GM10248 (cell line): Measurements from ENCODE around the gene COL1A1.

Experiments used
- CTCF ChIA-PET: fragments of 300-600 bp; sonication (Branson Sonifier 250); formaldehyde crosslinking; extraction: SDS; loops from one replicate; lab custom pipeline; 2021; ENCODE audit warnings: antibody characterized with exemption; lab: Yijun Ruan, JAX
- POLR2A ChIA-PET: fragments of 350-650 bp; sonication (Branson Sonifier 250); formaldehyde crosslinking; extraction: SDS; loops from one replicate; lab custom pipeline; 2020; ENCODE audit warnings: antibody characterized with exemption; lab: Yijun Ruan, JAX
- DNase-seq: peaks from one replicate; pipeline ENCODE4 v3.0.0; 2012; ENCODE audit errors: extremely low spot score
- TF ChIP-seq, protein P1 (sequence below): IDR thresholded peaks from 2 replicates; pipeline ENCODE4 v1.5.1; 2012; ENCODE audit warnings: mild to moderate bottlenecking, low read depth; ENCODE audit errors: extremely low read depth, missing control alignments, control extremely low read depth

COL1A1 gene

DNA sequence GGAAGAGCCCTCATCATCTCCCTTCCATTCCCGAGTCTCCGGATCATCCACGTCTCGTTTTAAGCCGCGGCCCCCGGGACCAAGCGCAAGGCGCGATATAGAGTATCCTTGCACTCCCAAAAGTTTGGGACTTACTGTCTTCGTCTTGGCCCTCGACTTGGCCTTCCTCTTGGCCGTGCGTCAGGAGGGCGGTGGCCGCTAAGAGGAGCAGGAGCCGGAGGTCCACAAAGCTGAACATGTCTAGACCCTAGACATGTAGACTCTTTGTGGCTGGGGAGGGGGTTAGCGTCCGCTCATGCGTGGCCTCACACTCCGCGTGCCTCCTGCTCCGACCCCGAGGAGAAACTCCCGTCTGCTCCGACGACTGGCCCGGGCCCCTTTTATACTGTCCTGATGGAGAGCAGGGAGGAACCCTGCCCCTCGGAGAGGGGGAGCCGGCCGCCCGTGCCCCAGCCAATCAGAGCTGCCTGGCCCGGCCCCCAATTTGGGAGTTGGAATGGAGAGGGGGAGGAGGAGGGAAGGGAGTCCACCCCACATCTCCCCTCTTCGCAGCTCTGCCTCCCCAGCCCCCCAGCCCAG lies at the start of gene COL1A1:
COL1A1 (minus strand) TSS at position 356 of the 579 bp plus-strand sequence; CDS start at position 238, 118 bp downstream.
- ChIA-PET CTCF (interaction anchor here (0.9 to 8.2 kb wide), 37 partner anchors 10 to 196 kb away, joined by 3 to 324 read pairs (median 12); partner anchors contain the start of genes LRRC59, SGCA and TMEM92), POLR2A (interaction anchor here (0.6 kb wide), 1 partner anchor 16 kb away, joined by 10 read pairs; no protein-coding TSS in a partner anchor)
- TF ChIP-seq, protein P1, sequence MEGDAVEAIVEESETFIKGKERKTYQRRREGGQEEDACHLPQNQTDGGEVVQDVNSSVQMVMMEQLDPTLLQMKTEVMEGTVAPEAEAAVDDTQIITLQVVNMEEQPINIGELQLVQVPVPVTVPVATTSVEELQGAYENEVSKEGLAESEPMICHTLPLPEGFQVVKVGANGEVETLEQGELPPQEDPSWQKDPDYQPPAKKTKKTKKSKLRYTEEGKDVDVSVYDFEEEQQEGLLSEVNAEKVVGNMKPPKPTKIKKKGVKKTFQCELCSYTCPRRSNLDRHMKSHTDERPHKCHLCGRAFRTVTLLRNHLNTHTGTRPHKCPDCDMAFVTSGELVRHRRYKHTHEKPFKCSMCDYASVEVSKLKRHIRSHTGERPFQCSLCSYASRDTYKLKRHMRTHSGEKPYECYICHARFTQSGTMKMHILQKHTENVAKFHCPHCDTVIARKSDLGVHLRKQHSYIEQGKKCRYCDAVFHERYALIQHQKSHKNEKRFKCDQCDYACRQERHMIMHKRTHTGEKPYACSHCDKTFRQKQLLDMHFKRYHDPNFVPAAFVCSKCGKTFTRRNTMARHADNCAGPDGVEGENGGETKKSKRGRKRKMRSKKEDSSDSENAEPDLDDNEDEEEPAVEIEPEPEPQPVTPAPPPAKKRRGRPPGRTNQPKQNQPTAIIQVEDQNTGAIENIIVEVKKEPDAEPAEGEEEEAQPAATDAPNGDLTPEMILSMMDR: no peak
- no peak for DNase-seq

DNA sequence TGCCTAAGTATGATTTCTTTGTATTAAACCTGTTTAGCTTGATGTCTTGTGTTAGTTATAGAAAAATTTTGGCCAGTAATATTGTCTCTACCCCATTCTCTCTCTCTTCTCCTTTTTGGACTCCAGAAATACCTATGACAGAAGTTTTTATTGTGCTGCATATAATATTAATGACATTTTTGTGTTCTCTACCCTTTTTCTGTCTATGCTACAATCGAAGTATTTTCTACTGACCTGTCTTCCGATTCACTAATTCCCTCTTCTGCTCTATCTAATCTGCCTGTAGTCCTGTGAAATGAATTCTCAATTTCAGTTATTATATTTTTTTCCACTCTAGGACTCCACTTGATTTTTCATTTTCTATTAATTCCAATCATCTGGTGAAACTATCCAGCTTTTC lies 46.8 kb upstream of the COL1A1 start:
- TF ChIP-seq, protein P1: no peak
- POLR2A ChIA-PET: no interaction called here
- CTCF ChIA-PET: interaction anchor here (0.7 kb wide), 1 partner anchor 9 kb away, joined by 3 read pairs; no protein-coding TSS in a partner anchor
- DNase-seq: no peak

DNA sequence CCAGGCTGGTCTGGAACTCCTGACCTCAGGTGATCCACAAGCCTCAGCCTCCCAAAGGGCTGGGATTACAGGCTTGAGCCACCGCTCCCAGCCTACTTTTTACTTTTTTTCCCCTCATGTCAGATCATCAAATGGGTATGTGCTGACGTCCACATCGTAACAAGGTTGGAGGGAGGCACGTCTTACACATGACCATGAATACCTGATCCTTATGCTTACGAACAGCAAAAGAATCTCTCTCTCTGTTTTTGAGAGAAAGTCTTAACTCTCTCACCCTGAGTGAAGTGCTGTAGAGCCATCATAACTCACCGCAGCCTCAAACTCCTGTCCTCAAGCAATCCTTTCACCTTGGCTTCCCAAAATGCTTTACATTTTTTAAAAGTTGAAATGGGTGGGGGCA lies 43.3 kb upstream of the COL1A1 start:
- TF ChIP-seq, protein P1: no peak
- no peak for DNase-seq
- ChIA-PET CTCF (no interaction called here), POLR2A (no interaction called here)

DNA sequence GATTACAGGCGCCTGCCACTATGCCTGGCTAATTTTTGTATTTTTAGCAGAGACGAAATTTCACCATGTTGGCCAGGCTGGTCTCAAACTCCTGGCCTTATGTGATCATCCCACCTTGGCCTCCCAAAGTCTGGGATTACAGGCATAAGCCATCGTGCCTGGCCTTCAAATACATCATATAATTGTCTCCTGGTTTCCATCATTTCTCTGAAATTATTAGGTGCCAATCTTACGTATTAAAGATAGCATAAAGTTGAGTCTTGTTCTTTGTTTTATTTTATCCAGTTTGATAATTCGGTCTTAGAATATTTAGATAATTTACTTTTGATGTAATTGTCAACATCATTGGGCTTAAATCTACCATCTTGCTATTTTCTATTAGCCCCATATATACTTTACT lies 40.0 kb upstream of the COL1A1 start:
- TF ChIP-seq, protein P1: no peak
- no peak for DNase-seq
- ChIA-PET CTCF (interaction anchor here (1.3 kb wide), 1 partner anchor 72 kb away, joined by 3 read pairs; no protein-coding TSS in a partner anchor), POLR2A (no interaction called here)

DNA sequence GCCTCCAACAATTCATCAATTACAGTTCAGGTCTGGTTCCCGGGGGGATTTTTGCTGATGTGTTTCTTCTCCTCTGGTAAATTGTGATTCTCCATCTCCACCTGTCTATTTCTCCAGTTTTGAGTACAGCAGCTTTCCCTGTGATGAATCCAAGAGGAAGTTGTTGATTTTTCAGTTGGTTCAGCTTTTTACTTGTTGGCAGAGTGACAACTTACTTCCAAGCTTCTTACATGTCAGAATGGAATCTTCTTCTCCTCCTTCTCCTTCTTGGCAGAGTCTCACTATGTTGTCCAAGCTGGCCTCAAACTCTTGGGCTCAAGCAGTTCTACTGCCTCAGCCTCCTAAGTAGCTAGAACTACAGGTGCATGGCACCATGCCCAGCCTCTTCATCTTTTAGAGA lies 39.4 kb upstream of the COL1A1 start:
- TF ChIP-seq, protein P1: no peak
- no peak for DNase-seq
- ChIA-PET CTCF (no interaction called here), POLR2A (no interaction called here)

DNA sequence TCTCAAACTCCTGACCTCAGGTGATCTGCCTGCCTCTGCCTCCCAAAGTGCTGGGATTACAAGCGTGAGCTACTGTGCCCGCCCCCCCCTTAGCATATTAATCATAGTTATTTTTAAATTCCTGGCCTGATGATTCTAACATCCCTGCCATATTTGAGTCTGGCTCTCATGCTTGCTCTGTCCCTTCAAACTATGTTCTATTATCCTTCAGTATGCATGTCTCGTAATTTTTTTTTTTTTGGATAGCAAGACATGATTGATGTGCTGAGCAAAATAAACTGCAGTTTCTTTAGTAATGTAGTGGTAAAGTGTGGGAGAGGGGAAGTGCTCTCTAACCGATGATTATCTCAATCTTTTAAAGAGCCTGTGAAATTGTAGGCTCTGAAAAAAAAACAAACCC lies 38.5 kb upstream of the COL1A1 start:
- TF ChIP-seq, protein P1: no peak
- no peak for DNase-seq
- ChIA-PET CTCF (interaction anchor here (1.0 to 1.4 kb wide), 3 partner anchors 9 to 25 kb away, joined by 3 to 4 read pairs (median 3); no protein-coding TSS in a partner anchor), POLR2A (no interaction called here)
